Activated CD4-positive, alpha-beta memory T cell treated with anti-CD3 and anti-CD28 coated beads, Interleukin-2, amount 10 ng/mL, durations not matched to agents 7 days and 5 days (primary cell): ENCODE results near the gene FSIP1. TPM values are rescaled to one million over a fixed set of nuclear protein-coding genes. Genes with fewer than 3 reads are reported as not detected.

Source experiments
- CTCF ChIA-PET: fragments of 350-600 bp; sonication (Branson Sonifier 250); formaldehyde crosslinking; loops from one replicate; lab custom pipeline; 2021; ENCODE audit warnings: antibody characterized with exemption, inconsistent platforms; lab: Charles Lee
- POLR2A ChIA-PET: fragments of 350-600 bp; sonication (Branson Sonifier 250); formaldehyde crosslinking; loops from one replicate; lab custom pipeline; 2021; ENCODE audit warnings: antibody characterized with exemption; lab: Charles Lee
- DNase-seq: peaks from one replicate; pipeline ENCODE4 v3.0.0-alpha.2; 2020
- H3K27ac Mint-ChIP-seq: one replicate; pipeline ENCODE4 v1.8.0; 2021; ENCODE audit warnings: mild to moderate bottlenecking, mixed read lengths
- H3K27me3 Mint-ChIP-seq: one replicate; pipeline ENCODE4 v1.8.0; 2021; ENCODE audit warnings: mixed read lengths
- H3K36me3 Mint-ChIP-seq: one replicate; pipeline ENCODE4 v1.8.0; 2021; ENCODE audit warnings: low read depth, mixed read lengths
- H3K4me1 Mint-ChIP-seq: one replicate; pipeline ENCODE4 v1.8.0; 2021; ENCODE audit warnings: mixed read lengths
- H3K4me3 Mint-ChIP-seq: one replicate; pipeline ENCODE4 v1.8.0; 2021; ENCODE audit warnings: mild to moderate bottlenecking, mixed read lengths
- H3K9me3 Mint-ChIP-seq: one replicate; pipeline ENCODE4 v1.8.0; 2021; ENCODE audit warnings: mixed read lengths
- total RNA-seq, 2 experiments: library from RNA; stranded (reverse); gene quantifications; one replicate each; pipeline ENCODE4 v1.2.3, GENCODE V29; 2021

The FSIP1 gene
- total RNA-seq, 2 experiments from 2014 or later = 0.58 to 0.88 TPM

DNA sequence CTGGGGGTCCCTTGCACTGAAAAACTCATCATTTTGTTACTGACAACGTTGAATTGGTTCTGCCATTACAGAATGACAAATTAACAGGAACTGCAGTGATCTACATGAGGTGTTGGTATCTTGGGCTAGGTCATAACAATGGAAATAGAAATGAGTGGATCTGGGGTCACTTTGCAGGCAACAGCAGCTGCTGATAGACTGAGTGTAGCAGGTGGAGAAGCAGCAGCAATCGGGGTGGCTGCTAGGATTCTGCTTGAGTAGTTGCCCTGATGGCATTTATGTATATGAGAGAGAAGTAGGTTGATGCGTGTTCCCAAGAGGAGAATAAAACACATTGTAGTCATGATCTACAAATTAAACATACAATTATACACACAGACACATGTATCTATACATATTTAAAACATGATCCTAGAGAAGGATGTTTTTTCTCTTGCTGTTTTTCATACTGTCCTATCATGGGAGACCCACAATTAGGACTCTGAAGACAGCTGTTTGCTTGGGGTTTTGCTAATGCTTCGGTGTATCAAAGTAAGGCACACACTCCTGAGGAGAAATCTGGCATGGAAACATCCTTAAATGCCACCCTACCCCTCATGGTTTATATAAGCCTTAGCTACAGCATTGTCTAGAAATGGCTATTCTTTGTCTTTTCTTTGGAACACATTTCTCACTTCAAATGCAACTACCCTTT, 217.5 kb downstream of the FSIP1 start:
- Mint-ChIP-seq H3K27me3 (peaks cover 13% of the 10 kb centered on the region), H3K27ac (no peak overlapping the region), H3K36me3 (no peaks in the 10 kb centered on the region), H3K4me3 (no peak overlapping the region), H3K4me1 (no peaks in the 10 kb centered on the region), H3K9me3 (no peaks in the 10 kb centered on the region)
- DNase-seq = no peak
- POLR2A ChIA-PET = no interaction called here
- CTCF ChIA-PET = interaction anchor here (1.2 kb wide), 1 partner anchor 15 kb away, joined by 3 read pairs; no protein-coding TSS in a partner anchor

DNA sequence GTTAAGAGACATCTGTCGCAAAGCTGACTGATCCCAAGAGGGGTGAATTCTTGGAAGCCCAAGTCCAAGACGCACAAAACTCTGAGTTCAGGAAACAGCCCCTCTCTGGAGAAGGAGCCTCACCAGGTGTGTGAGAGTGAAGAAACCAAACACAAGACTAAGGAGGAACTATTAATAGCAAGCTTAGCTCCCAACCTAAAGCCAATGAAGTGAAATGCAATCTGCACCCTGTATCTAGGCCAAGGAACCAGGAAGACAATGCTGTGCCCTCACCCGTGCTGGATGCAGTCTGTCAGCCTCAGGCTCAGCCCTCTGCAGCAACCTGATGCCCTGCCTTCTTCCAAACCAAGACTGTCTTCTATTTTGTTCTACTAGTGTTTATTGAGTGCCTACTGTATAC, 224.2 kb downstream of the FSIP1 start:
- Mint-ChIP-seq H3K27me3 (peaks cover 4% of the 10 kb centered on the region), H3K4me1 (peaks cover 15% of the 10 kb centered on the region), H3K9me3 (no peaks in the 10 kb centered on the region), H3K27ac (no peak overlapping the region), H3K4me3 (no peak overlapping the region), H3K36me3 (no peaks in the 10 kb centered on the region)
- CTCF ChIA-PET = no interaction called here
- no peak for DNase-seq
- POLR2A ChIA-PET = no interaction called here

DNA sequence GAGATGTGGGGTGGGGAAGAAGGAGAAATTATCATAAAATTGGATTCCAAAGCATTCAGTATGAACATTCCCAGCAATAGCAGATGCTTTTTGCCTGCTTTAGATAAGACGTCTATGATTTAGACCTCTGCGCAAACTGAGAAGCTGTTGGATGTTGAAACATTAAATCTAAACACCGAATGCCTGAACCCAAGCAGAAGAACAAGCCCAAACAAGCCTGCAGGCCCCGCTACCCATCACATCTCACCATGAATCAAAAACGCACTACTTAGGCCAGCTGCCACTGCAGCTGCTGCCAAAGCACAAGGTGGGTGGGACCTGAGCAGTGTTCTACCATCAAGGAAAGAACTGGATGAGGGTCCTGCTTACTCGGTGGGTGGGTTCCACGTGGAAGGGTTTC, 226.2 kb downstream of the FSIP1 start:
- Mint-ChIP-seq H3K27ac (no peak overlapping the region), H3K4me1 (peaks cover 18% of the 10 kb centered on the region), H3K27me3 (peaks cover 7% of the 10 kb centered on the region), H3K36me3 (no peaks in the 10 kb centered on the region), H3K4me3 (no peak overlapping the region), H3K9me3 (no peaks in the 10 kb centered on the region)
- DNase-seq = no peak
- POLR2A ChIA-PET = no interaction called here
- CTCF ChIA-PET = no interaction called here

DNA sequence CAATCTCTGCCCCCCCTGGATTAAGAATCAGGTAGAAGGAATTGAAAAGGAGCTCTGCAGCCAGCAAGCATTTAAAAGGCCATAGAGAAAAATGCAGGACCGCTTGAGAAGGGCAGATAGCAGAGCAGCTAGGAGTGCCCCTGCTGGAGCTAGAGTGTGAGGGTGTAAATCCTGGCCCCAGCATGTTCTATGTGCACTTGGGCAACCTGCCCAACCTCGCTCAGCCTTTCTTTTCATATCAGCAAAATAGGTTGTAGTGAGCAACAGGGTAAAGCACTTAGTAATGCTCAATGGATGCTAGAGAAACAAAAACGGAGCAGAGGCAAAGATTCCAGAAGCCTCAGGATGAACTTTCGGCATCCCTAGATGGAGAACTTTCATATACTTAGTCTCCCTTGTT, 226.8 kb downstream of the FSIP1 start:
- POLR2A ChIA-PET = no interaction called here
- peaks cover 11% of the 10 kb centered on the region for H3K27me3 Mint-ChIP-seq
- no peak overlapping the region for H3K4me3 Mint-ChIP-seq
- peaks cover 18% of the 10 kb centered on the region for H3K4me1 Mint-ChIP-seq
- H3K9me3 Mint-ChIP-seq = no peaks in the 10 kb centered on the region
- H3K27ac Mint-ChIP-seq = no peak overlapping the region
- CTCF ChIA-PET = no interaction called here
- no peaks in the 10 kb centered on the region for H3K36me3 Mint-ChIP-seq
- DNase-seq = no peak

DNA sequence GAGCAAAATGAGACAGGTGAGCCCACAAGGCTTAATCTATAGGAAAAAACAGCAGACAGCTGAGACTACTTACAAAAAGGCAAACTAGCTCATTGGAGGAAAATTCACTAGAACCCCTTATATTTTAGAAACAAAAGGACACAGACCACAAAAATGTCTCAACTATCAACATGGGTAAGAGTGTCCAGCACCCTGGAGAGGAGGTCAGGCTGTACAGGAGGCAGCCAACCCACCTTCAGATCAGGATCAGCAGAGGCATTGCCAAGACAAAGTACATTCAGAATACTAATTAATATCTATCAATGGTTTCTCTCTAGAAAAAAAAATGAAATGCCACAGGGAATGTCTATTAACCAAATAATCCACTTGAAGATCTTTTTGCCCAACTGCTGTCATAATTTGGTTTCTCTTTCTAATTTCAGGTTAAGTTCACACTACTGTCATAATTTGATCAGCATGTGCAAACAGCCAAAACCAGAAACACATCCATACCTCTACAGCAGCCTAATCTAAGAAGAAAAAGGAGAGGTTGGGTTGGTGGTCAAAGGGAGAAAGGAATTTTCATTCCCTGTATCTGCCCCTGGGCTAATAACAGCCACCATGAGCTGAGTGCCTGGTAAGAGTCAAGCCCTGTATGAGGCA, 227.8 kb downstream of the FSIP1 start:
- POLR2A ChIA-PET = no interaction called here
- Mint-ChIP-seq H3K36me3 (no peaks in the 10 kb centered on the region), H3K4me1 (peaks cover 18% of the 10 kb centered on the region), H3K27ac (no peak overlapping the region), H3K4me3 (no peak overlapping the region), H3K9me3 (no peaks in the 10 kb centered on the region), H3K27me3 (peaks cover 8% of the 10 kb centered on the region)
- CTCF ChIA-PET = interaction anchor here (1.3 kb wide), 1 partner anchor 25 kb away, joined by 3 read pairs; no protein-coding TSS in a partner anchor
- no peak for DNase-seq

DNA sequence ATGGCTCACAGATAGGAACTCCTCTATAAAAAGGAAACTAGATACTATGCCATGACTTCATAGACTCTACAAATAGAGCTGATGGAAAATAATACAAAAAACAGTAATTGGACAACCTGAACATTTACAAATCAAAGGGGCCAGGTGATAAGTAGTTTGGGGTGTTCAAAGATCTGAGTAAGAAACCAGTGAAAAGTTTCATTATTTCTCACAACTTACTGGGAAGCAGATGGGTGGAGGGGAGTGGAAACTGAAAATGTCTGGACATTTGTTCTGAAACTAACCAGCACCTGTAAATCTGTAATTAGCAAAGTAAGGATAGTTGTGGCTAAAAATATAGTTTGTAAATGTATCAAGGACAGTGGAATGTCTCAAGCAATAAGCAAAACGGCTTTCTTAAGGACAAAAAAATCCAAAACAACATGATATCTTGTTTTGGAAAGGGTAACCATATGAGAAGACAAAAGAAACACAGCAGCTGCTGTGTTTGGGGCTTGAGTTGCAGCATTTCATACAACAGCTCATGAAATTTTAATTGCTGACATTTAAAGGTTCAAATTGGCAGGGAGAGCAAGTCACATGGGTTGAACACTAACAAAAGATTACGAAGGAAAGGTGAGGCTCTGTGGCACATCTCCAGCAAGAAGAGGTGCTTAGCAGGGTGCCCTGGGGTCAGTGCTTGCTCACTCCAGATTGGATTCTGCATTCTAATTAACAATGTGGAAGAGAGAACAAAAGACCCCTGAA, 228.5 kb downstream of the FSIP1 start:
- ChIA-PET CTCF (interaction anchor here (1.3 kb wide), 1 partner anchor 26 kb away, joined by 3 read pairs; no protein-coding TSS in a partner anchor), POLR2A (no interaction called here)
- H3K9me3 Mint-ChIP-seq = no peaks in the 10 kb centered on the region
- no peak overlapping the region for H3K4me3 Mint-ChIP-seq
- no peak overlapping the region for H3K27ac Mint-ChIP-seq
- H3K27me3 Mint-ChIP-seq = peaks cover 8% of the 10 kb centered on the region
- H3K4me1 Mint-ChIP-seq = peaks cover 18% of the 10 kb centered on the region
- no peak for DNase-seq
- no peaks in the 10 kb centered on the region for H3K36me3 Mint-ChIP-seq

DNA sequence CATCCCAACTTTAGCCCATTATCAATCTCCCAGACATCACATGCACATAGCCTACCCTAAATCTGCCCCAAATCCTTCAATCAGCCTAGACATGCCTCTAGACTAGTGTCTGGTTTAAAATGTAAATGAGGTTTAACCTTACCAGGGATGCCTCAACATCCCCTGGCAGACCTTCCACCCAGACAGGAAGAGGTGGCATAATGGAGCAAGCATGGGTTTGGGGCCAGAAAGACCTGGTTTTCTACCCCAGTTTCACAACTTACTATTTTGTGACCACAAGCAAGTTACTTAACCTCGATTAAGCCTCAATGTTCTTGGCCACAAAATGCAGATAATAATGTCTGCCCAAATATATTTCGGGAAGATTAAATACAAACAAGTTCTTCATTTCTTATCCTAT, 230.1 kb downstream of the FSIP1 start:
- CTCF ChIA-PET = no interaction called here
- Mint-ChIP-seq H3K36me3 (no peaks in the 10 kb centered on the region), H3K4me1 (peaks cover 18% of the 10 kb centered on the region), H3K27me3 (peaks cover 19% of the 10 kb centered on the region), H3K27ac (no peak overlapping the region), H3K4me3 (no peak overlapping the region), H3K9me3 (no peaks in the 10 kb centered on the region)
- no peak for DNase-seq
- POLR2A ChIA-PET = no interaction called here

DNA sequence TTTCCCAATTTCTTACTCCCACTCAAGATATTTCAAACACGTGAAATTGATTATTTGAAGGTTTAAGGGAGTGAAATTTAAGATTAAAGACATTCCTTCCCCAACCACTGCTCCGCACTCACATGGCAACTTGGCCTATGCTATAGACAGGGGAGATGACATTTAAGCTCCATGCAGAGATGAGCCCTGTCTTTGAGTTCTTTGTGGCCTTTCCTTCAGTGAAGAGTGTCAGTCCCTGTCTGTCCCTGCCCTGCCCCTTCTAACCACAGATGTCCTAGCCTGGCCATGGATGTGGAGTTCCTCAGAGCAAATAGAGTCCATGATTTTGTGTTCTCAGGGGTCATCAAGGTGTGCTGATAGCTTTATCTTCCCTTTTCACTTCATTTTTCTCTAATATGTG, 231.2 kb downstream of the FSIP1 start:
- DNase-seq = no peak
- ChIA-PET CTCF (no interaction called here), POLR2A (no interaction called here)
- Mint-ChIP-seq H3K9me3 (no peaks in the 10 kb centered on the region), H3K4me3 (no peak overlapping the region), H3K36me3 (no peaks in the 10 kb centered on the region), H3K27ac (no peak overlapping the region), H3K4me1 (peaks cover 18% of the 10 kb centered on the region), H3K27me3 (peaks cover 24% of the 10 kb centered on the region)

Other genes starting within 250 kb of the FSIP1 start
- gene THBS1, start 201.8 kb downstream of the FSIP1 start, total RNA-seq = 1 to 10 TPM; 1.2 to 1.5 TPM
- under 1 TPM; 0.08 to 0.13 TPM for gene GPR176, start 137.4 kb upstream of the FSIP1 start, total RNA-seq
- gene EIF2AK4, start 151.3 kb upstream of the FSIP1 start, total RNA-seq = 10 to 100 TPM; 18.9 to 19.3 TPM